ENCODE measurements around the gene ROBO2.

- no peak for TF ChIP-seq POLR2AphosphoS5 (IDR thresholded peaks at IDR 0.05)
- no peak for TF ChIP-seq POLR2A (IDR thresholded peaks at IDR 0.05)
These were observed 485.2 kb downstream of the ROBO2 start for GRCh38 chr3:77524946-77525682.
